Measurements from ENCODE around the gene TMEM247. TPM values are rescaled to one million over a fixed set of nuclear protein-coding genes. Genes with fewer than 3 reads are reported as not detected.

Gene TMEM247
- total RNA-seq, 1 donor from 2014 or later = not detected

GRCh38 chr2:46480562-46480961 lies 1.2 kb downstream of the TMEM247 start:
- DNase-seq (ENCODE audit: low read depth) = no peak
- H3K4me3 ChIP-seq (ENCODE audit: low read depth, low read length) = no peak overlapping the region
- TF ChIP-seq CTCF (conservative IDR thresholded peaks at IDR 0.05; ENCODE audit: low read depth, low read length) = no peak

- DNase-seq (ENCODE audit: low read depth) = no peak
- no peak for TF ChIP-seq CTCF (conservative IDR thresholded peaks at IDR 0.05; ENCODE audit: low read depth, low read length)
- H3K4me3 ChIP-seq (ENCODE audit: low read depth, low read length) = no peak overlapping the region
Observed at GRCh38 chr2:46481198-46482193, 2.1 kb downstream of the TMEM247 start.

- TF ChIP-seq CTCF (conservative IDR thresholded peaks at IDR 0.05; ENCODE audit: low read depth, low read length) = no peak
- no peak overlapping the region for H3K4me3 ChIP-seq (ENCODE audit: low read depth, low read length)
- no peak for DNase-seq (ENCODE audit: low read depth)
Observed at GRCh38 chr2:46482490-46482889, 3.1 kb downstream of the TMEM247 start.

GRCh38 chr2:46485002-46485401 lies 5.6 kb downstream of the TMEM247 start:
- TF ChIP-seq CTCF (conservative IDR thresholded peaks at IDR 0.05; ENCODE audit: low read depth, low read length) = no peak
- DNase-seq (ENCODE audit: low read depth) = no peak
- H3K4me3 ChIP-seq (ENCODE audit: low read depth, low read length) = no peak overlapping the region

GRCh38 chr2:46486436-46486835 lies 7.1 kb downstream of the TMEM247 start:
- no peak overlapping the region for H3K4me3 ChIP-seq (ENCODE audit: low read depth, low read length)
- no peak for TF ChIP-seq CTCF (conservative IDR thresholded peaks at IDR 0.05; ENCODE audit: low read depth, low read length)
- no peak for DNase-seq (ENCODE audit: low read depth)

- no peak overlapping the region for H3K4me3 ChIP-seq (ENCODE audit: low read depth, low read length)
- DNase-seq (ENCODE audit: low read depth) = no peak
- TF ChIP-seq CTCF (conservative IDR thresholded peaks at IDR 0.05; ENCODE audit: low read depth, low read length) = no peak
Observed at GRCh38 chr2:46487667-46488335, 8.4 kb downstream of the TMEM247 start.

Measured in epithelial cell of proximal tubule (primary cell).